SK-N-SH treated with all-trans-retinoic acid at 6 μM for 48 hours (cell line): ENCODE data around the gene GFRA1.

ENCODE experiments used
- CSDC2 ChIP-seq: fragments of 250-450 bp; sonication (Bioruptor Pico); IDR thresholded peaks from 2 replicates; pipeline ENCODE4 v1.5.0; 2020; ENCODE audit warnings: mild to moderate bottlenecking, moderate library complexity
- ESRRG ChIP-seq: fragments of 250-450 bp; sonication (Bioruptor Pico); IDR thresholded peaks from 2 replicates; pipeline ENCODE4 v1.6.1; 2021; ENCODE audit warnings: mild to moderate bottlenecking
- GLIS3 ChIP-seq: fragments of 250-450 bp; sonication (Bioruptor Pico); IDR thresholded peaks from 2 replicates; pipeline ENCODE4 v1.5.0; 2020; ENCODE audit warnings: mild to moderate bottlenecking, moderate library complexity
- OSR1 ChIP-seq: fragments of 250-450 bp; sonication (Bioruptor Pico); IDR thresholded peaks from 2 replicates; pipeline ENCODE4 v1.8.0; 2022; ENCODE audit warnings: moderate library complexity, mild to moderate bottlenecking, inconsistent platforms
- PATZ1 ChIP-seq: fragments of 250-450 bp; sonication (Bioruptor Pico); IDR thresholded peaks from 2 replicates; pipeline ENCODE4 v1.8.0; 2020; ENCODE audit warnings: mild to moderate bottlenecking, moderate library complexity, borderline replicate concordance
- RARB ChIP-seq: fragments of 250-450 bp; sonication (Bioruptor Pico); IDR thresholded peaks from 2 replicates; pipeline ENCODE4 v1.8.0; 2021; ENCODE audit warnings: mild to moderate bottlenecking, moderate library complexity
- TOX ChIP-seq: fragments of 250-450 bp; sonication (Bioruptor Pico); IDR thresholded peaks from 2 replicates; pipeline ENCODE4 v1.8.0; 2021; ENCODE audit warnings: mild to moderate bottlenecking, moderate library complexity, borderline replicate concordance
- ZFP3 ChIP-seq: fragments of 250-450 bp; sonication (Bioruptor Pico); IDR thresholded peaks from 2 replicates; pipeline ENCODE4 v1.5.0; 2020; ENCODE audit warnings: mild to moderate bottlenecking, moderate library complexity
- ZFP30 ChIP-seq: fragments of 450-650 bp; formaldehyde crosslinking; IDR thresholded peaks from 2 replicates; pipeline ENCODE4 v1.5.0; 2022; ENCODE audit warnings: mild to moderate bottlenecking, moderate library complexity
- ZNF70 ChIP-seq: fragments of 450-650 bp; formaldehyde crosslinking; IDR thresholded peaks from 2 replicates; pipeline ENCODE4 v1.5.0; 2020; ENCODE audit warnings: mild to moderate bottlenecking, moderate library complexity
- ZNF8 ChIP-seq: fragments of 450-650 bp; formaldehyde crosslinking; IDR thresholded peaks from 2 replicates; pipeline ENCODE4 v1.5.0; 2020; ENCODE audit warnings: mild to moderate bottlenecking, moderate library complexity
- TF ChIP-seq, protein P1 (sequence below): fragments of 250-450 bp; sonication (Bioruptor Pico); IDR thresholded peaks from 2 replicates; pipeline ENCODE4 v1.5.0; 2020; ENCODE audit warnings: mild to moderate bottlenecking, moderate library complexity

DNA sequence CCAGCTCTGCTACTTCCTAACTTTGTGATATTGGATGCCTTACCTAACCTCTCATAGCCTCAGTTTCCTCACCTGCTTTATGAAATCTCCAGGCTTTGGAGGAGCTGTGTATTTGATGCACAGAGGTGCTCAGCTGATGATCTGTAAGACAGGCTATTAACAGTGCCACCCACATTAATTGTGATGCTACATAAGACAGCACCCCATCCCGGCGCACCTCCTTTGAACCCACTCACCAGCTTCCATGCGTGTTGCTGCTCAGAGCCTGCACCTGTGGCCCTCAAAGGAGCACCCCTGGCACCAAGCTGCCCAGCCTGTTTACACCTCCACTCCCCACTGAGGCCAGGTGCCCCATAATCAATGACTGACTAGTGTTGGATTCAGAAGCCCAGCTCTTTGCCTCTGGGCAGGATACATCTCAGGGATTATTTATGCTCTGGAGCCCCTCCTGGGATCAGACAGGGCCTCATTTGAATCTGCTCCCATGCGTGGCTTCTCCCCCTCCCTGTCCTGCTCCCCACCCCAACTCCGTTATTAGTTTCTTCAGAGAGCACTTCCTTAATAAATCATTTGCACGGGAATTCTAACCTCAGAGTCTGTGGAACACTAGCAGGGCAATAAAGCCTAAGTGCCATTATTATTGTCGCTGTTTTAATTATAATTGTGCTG lies 87.7 kb downstream of the GFRA1 start:
- no peak for TF ChIP-seq GLIS3
- TF ChIP-seq RARB (CRISPR knock-in tag): no peak
- no peak for TF ChIP-seq ZNF70 (CRISPR knock-in tag)
- TF ChIP-seq OSR1: no peak
- TF ChIP-seq ZNF8 (CRISPR knock-in tag): no peak
- TF ChIP-seq PATZ1 (CRISPR knock-in tag): no peak
- no peak for TF ChIP-seq ESRRG (CRISPR knock-in tag)
- no peak for TF ChIP-seq ZFP30 (CRISPR knock-in tag)
- no peak for TF ChIP-seq CSDC2 (CRISPR knock-in tag)
- TF ChIP-seq, protein P1, sequence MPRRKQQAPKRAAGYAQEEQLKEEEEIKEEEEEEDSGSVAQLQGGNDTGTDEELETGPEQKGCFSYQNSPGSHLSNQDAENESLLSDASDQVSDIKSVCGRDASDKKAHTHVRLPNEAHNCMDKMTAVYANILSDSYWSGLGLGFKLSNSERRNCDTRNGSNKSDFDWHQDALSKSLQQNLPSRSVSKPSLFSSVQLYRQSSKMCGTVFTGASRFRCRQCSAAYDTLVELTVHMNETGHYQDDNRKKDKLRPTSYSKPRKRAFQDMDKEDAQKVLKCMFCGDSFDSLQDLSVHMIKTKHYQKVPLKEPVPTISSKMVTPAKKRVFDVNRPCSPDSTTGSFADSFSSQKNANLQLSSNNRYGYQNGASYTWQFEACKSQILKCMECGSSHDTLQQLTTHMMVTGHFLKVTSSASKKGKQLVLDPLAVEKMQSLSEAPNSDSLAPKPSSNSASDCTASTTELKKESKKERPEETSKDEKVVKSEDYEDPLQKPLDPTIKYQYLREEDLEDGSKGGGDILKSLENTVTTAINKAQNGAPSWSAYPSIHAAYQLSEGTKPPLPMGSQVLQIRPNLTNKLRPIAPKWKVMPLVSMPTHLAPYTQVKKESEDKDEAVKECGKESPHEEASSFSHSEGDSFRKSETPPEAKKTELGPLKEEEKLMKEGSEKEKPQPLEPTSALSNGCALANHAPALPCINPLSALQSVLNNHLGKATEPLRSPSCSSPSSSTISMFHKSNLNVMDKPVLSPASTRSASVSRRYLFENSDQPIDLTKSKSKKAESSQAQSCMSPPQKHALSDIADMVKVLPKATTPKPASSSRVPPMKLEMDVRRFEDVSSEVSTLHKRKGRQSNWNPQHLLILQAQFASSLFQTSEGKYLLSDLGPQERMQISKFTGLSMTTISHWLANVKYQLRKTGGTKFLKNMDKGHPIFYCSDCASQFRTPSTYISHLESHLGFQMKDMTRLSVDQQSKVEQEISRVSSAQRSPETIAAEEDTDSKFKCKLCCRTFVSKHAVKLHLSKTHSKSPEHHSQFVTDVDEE: no peak
- no peak for TF ChIP-seq TOX (CRISPR knock-in tag)
- TF ChIP-seq ZFP3 (CRISPR knock-in tag): no peak
